ENCODE measurements around the gene EEF1AKMT2. TPM values are rescaled to one million over a fixed set of nuclear protein-coding genes. Genes with fewer than 3 reads are reported as not detected.

Gene EEF1AKMT2
- total and polyA plus RNA-seq, 2 of the 13 experiments (the other 11 are each of a cell fraction or from before 2014, with no cell fraction given): 11.3 to 19.3 TPM

DNA sequence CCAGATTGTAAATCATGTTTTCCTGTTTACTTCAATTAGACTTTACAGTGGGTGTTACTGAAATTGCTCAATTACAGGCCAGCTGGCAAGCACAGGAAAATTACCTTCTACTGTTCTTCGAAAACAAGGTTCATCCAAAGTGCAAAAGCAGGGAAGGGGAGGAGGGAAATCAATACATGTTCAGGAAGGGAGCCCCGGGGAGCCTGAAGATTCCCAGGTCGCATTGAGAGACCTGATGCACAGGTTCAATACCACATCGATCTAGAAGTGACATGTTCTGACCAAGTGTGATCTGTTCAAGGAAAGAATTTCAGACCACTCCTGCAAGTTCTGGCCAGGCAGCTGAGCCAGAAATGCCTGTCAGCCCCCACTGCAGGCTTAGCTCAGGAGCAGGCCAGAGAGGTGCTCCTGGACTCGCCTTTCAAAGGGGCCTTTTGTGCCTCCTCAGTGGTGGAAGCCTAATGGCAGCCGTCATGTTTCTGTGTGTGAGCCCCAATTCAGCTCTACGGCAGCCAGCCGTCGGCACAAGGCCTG lies 83.4 kb downstream of the EEF1AKMT2 start (continued):
- TF ChIP-seq ZNF878 (CRISPR knock-in tag; IDR thresholded peaks at IDR 0.05): no peak
- TF ChIP-seq, protein P1, sequence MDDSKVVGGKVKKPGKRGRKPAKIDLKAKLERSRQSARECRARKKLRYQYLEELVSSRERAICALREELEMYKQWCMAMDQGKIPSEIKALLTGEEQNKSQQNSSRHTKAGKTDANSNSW (CRISPR knock-in tag; IDR thresholded peaks at IDR 0.05; ENCODE audit: borderline replicate concordance): no peak
- TF ChIP-seq ZNF724P (CRISPR knock-in tag; IDR thresholded peaks at IDR 0.05; ENCODE audit: borderline replicate concordance): no peak
- TF ChIP-seq, protein P2, sequence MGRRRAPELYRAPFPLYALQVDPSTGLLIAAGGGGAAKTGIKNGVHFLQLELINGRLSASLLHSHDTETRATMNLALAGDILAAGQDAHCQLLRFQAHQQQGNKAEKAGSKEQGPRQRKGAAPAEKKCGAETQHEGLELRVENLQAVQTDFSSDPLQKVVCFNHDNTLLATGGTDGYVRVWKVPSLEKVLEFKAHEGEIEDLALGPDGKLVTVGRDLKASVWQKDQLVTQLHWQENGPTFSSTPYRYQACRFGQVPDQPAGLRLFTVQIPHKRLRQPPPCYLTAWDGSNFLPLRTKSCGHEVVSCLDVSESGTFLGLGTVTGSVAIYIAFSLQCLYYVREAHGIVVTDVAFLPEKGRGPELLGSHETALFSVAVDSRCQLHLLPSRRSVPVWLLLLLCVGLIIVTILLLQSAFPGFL (CRISPR knock-in tag; IDR thresholded peaks at IDR 0.05): no peak
- TF ChIP-seq, protein P3, sequence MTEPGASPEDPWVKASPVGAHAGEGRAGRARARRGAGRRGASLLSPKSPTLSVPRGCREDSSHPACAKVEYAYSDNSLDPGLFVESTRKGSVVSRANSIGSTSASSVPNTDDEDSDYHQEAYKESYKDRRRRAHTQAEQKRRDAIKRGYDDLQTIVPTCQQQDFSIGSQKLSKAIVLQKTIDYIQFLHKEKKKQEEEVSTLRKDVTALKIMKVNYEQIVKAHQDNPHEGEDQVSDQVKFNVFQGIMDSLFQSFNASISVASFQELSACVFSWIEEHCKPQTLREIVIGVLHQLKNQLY (CRISPR knock-in tag; IDR thresholded peaks at IDR 0.05): no peak
- no peak for TF ChIP-seq TCF7L2 (IDR thresholded peaks at IDR 0.05; ENCODE audit: low read depth, low read length)
- peak; percentile 92 for TF ChIP-seq MIXL1 (CRISPR knock-in tag; IDR thresholded peaks at IDR 0.05)
- TF ChIP-seq, protein P4, sequence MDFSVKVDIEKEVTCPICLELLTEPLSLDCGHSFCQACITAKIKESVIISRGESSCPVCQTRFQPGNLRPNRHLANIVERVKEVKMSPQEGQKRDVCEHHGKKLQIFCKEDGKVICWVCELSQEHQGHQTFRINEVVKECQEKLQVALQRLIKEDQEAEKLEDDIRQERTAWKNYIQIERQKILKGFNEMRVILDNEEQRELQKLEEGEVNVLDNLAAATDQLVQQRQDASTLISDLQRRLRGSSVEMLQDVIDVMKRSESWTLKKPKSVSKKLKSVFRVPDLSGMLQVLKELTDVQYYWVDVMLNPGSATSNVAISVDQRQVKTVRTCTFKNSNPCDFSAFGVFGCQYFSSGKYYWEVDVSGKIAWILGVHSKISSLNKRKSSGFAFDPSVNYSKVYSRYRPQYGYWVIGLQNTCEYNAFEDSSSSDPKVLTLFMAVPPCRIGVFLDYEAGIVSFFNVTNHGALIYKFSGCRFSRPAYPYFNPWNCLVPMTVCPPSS (IDR thresholded peaks at IDR 0.05): no peak
- no peak; the same call in 1 of the 2 replicates for TF ChIP-seq YEATS4 (CRISPR knock-in tag; IDR thresholded peaks at IDR 0.05; ENCODE audit: borderline replicate concordance)
- TF ChIP-seq REPIN1 (CRISPR knock-in tag; IDR thresholded peaks at IDR 0.05; ENCODE audit: borderline replicate concordance, low read depth): no peak
- TF ChIP-seq SIN3B (IDR thresholded peaks at IDR 0.05; ENCODE audit: low read length): no peak
- no peak for TF ChIP-seq ISL2 (CRISPR knock-in tag; IDR thresholded peaks at IDR 0.05)
- TF ChIP-seq PHF21A (CRISPR knock-in tag; IDR thresholded peaks at IDR 0.05): peak; percentile 65; the same call in 1 of the 2 replicates
- no peak for TF ChIP-seq ZNF776 (CRISPR knock-in tag; IDR thresholded peaks at IDR 0.05)
- TF ChIP-seq KLF6 (CRISPR knock-in tag; IDR thresholded peaks at IDR 0.05): no peak
- TF ChIP-seq KLF13 (CRISPR knock-in tag; IDR thresholded peaks at IDR 0.05): no peak
- no peak for TF ChIP-seq KDM4B (CRISPR knock-in tag; IDR thresholded peaks at IDR 0.05)
- TF ChIP-seq, protein P5, sequence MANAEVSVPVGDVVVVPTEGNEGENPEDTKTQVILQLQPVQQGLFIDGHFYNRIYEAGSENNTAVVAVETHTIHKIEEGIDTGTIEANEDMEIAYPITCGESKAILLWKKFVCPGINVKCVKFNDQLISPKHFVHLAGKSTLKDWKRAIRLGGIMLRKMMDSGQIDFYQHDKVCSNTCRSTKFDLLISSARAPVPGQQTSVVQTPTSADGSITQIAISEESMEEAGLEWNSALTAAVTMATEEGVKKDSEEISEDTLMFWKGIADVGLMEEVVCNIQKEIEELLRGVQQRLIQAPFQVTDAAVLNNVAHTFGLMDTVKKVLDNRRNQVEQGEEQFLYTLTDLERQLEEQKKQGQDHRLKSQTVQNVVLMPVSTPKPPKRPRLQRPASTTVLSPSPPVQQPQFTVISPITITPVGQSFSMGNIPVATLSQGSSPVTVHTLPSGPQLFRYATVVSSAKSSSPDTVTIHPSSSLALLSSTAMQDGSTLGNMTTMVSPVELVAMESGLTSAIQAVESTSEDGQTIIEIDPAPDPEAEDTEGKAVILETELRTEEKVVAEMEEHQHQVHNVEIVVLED (CRISPR knock-in tag; IDR thresholded peaks at IDR 0.05; ENCODE audit: borderline replicate concordance): no peak
- TF ChIP-seq, protein P6, sequence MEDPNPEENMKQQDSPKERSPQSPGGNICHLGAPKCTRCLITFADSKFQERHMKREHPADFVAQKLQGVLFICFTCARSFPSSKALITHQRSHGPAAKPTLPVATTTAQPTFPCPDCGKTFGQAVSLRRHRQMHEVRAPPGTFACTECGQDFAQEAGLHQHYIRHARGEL (CRISPR knock-in tag; IDR thresholded peaks at IDR 0.05): no peak
- TF ChIP-seq ZNF224 (CRISPR knock-in tag; IDR thresholded peaks at IDR 0.05): no peak
- TF ChIP-seq ZNF260 (CRISPR knock-in tag; IDR thresholded peaks at IDR 0.05; ENCODE audit: borderline replicate concordance, low read depth): no peak
